AG09309 (cell line): ENCODE data around the gene LRRC18.
A peak's percentile ranks its signal among the peaks of the same experiment; 100 is the strongest.

Source experiments
- DNase-seq: peaks from one replicate; pipeline ENCODE4 v3.0.0-alpha.2; 2010; ENCODE audit warnings: low read depth
- H3K4me3 ChIP-seq: 2 replicates; pipeline ENCODE4 v1.5.1; 2011; ENCODE audit warnings: mild to moderate bottlenecking, low read depth, low read length, moderate library complexity; ENCODE audit not compliant: control insufficient read depth
- CTCF ChIP-seq: IDR thresholded peaks from 2 replicates; pipeline ENCODE4 v1.5.1; 2011; ENCODE audit warnings: mild to moderate bottlenecking, low read depth, low read length, inconsistent platforms; ENCODE audit not compliant: insufficient read depth, control insufficient read depth; ENCODE audit errors: missing control alignments

Gene LRRC18

GRCh38 chr10:48896756-48897440, 42.7 kb downstream of the LRRC18 start:
- no peak overlapping the region for H3K4me3 ChIP-seq
- no peak for TF ChIP-seq CTCF
- no peak for DNase-seq

- no peak for TF ChIP-seq CTCF
- no peak for DNase-seq
Measured at GRCh38 chr10:48895803-48896195, 43.8 kb downstream of the LRRC18 start.

GRCh38 chr10:48894911-48895802, 44.5 kb downstream of the LRRC18 start:
- H3K4me3 ChIP-seq, result no peak overlapping the region
- TF ChIP-seq CTCF, result no peak
- no peak for DNase-seq

More at GRCh38 chr10:48895803-48896195, 43.8 kb downstream of the LRRC18 start:
- H3K4me3 ChIP-seq, result no peak overlapping the region

GRCh38 chr10:48890888-48891850, 48.5 kb downstream of the LRRC18 start:
- no peak overlapping the region for H3K4me3 ChIP-seq
- no peak for TF ChIP-seq CTCF
- no peak for DNase-seq

GRCh38 chr10:48887982-48888381, 51.7 kb downstream of the LRRC18 start:
- no peak overlapping the region for H3K4me3 ChIP-seq
- no peak for DNase-seq
- no peak for TF ChIP-seq CTCF

GRCh38 chr10:48885376-48885775, 54.3 kb downstream of the LRRC18 start:
- DNase-seq, result no peak
- H3K4me3 ChIP-seq, result no peak overlapping the region
- TF ChIP-seq CTCF, result peak; percentile 27
